ENCODE measurements around the gene CASK.

- TF ChIP-seq CTCF (IDR thresholded peaks at IDR 0.05; ENCODE audit: low read length) (no peak), EZH2 (IDR thresholded peaks at IDR 0.05; ENCODE audit: borderline replicate concordance, low read length) (no peak)
Measured at GRCh38 chrX:41822892-41823291, 100.5 kb downstream of the CASK start.

Measured in OCI-LY1 (cell line).